HG03139 (cell line): ENCODE measurements around the gene GRID1.

ENCODE experiments used
- ATAC-seq: cut with Tn5 transposase; IDR thresholded peaks from one replicate; pipeline ENCODE4 v1.9.1; 2021; ENCODE audit not compliant: unreplicated experiment

Gene GRID1

DNA sequence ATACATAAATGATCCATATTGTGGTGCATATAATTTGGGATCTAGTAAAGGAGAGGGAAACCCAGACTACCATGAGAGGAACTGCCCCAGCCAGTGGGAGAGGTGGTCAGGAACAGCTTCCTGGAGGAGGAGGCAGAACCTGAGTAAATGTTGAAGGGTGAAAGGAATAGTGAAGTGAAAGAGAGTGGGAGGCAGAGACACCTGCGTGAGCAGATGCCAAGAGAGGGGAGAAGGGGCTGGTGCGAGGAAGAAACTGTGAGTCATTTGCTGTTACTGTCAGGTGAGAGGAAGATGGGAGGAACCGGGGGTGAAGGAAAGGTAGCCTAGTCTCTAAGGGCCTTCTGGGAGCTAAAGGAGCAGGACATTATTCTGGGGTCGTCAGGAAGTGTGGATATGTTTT is 294.8 kb downstream of the GRID1 start:
- no peak for ATAC-seq

DNA sequence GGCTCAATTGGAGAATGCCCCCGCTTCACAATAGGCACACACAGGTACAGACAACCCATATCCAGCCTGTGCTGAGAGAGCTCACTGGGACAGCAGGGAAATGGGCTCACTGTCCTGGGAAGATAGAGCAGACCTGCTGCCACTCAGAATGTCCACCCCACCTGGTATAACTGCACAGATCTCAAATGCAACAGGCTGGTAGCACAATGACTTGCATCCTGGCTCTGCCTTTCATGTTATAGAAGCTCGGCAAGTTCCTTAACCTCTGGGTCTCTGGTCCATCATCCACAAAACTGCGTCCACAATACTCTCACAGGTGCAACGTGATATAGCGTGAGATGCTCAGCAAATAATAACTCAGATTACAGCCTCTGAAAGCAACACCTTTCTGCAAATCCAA is 295.4 kb downstream of the GRID1 start:
- no peak for ATAC-seq

DNA sequence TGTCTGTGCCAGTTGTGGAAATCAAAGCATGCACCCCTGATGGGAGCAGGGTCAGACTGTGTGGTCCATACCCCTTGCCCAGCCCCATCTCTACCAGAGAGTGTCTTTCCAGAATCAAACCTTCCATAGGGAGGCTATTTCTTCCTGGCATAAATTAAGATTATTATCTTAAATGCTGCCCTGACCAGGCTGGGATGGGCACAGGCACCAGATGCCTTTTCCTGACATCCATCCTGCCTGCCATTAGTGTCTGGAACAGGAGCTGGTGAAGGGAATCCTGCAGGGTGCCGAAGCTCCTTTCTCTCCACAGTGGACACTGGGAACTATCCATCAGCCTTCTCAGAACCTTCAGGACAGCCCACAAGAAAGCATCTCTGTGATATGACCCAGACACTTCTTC is 296.3 kb downstream of the GRID1 start:
- no peak for ATAC-seq

DNA sequence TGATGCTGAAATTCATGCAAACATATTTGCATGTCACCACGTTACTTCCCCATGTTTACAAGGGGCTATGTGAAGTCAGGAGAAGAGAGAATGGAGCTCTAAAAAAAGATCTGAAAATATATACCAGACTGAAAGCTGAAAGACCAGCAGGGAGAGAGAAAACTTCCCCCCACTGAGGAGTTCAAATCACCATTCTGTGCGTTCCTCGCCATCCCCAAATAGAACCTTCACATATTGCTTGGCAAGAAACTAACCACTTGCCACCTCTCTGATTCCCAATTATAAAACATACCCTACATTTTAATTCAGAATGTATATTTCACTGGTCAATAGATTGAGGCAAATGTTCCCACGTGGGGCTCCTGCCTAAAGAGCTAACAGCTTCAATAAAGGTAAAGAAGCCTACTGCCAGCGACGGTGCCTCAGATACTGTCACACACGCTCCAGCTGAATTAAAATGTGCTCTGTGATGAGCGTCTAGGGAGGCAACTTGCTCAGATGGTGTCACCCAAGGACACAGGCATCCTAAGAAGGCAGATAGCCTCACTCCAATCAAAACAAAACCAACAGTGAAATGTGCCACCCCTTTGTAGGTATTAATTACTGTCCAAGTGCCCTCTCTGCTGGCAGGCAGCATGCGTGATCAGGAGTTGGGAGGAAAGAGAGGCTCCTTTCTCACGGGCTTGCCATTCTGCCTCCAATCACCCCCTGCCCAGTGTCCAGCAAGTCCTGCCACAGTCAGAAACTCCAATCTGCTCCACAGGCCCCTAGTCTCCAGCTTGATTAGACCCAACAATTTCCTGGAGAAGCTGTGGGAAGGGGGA is 298.2 kb downstream of the GRID1 start:
- ATAC-seq: no peak

DNA sequence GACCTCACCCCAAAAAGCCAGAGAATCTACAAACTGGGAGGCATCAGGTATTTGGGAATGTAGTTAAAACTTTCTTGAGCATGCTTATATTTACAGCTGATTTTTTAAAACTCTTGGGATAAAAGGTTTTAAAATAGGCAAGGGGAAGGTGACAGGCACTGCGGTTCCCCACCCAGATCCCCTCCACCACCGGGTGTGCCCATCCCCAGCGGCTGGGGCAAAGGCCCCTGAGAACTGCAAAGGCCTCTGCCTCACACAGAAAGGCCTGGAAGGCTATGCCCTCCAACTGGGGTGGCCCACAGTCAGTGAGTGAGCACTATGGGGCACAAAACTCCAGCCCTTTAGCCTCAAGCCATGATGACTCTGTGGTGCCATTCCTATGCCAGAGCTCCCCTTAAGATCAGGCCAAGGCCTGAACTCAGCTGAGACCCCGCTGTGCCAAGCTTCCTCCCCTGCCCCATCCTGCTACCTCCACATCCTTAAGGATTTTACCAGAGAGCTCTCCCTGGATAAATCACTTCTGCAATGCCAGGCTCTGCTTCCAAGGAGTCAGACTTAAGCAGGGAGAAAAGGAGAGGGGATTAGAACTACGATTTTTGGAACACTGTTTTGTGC is 299.1 kb downstream of the GRID1 start:
- no peak for ATAC-seq

DNA sequence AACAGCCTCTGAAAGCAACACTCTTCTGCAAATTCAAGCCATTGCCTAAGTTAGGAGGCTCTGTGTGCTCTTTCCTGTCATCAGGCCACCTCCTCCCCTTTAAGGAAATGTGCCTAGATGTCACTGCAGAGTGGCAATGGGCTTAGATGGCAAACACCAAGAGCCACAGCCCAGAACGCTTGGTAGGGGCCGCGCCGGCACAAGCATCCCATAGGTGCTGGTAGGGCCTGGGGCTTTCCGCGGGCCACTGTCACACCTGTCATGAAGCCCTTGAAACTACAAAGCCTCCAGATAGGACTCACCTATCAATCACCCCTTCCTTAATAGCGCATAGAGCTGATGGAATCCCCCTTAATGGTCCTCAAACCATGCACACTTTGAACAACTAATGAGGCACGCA is 299.9 kb downstream of the GRID1 start:
- ATAC-seq: no peak

DNA sequence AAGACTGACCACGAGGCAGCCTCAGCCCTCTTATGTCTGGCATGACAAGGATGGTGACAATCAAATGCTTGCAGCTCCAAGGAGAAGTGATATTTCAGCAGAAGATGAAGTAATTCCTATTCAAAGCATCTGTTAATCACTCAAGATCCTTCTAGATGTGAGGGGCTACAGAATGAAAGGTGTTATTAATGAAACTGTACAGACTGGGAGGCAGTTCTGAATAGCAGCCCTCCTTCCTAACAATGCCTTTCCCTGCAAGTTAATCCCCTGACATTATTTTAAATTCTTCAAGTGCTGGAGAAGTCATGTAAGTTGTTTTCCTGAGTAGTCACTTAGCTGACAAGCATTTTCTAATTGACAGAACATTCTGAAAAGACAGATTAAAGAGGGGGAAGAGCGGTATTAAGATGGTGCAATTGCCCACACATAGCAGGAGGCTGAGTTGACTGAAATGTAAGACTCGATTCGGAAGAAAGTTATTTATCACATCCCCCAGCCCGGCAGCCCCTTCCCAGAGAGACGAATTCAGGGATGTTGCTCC is 300.8 kb downstream of the GRID1 start:
- ATAC-seq: no peak

DNA sequence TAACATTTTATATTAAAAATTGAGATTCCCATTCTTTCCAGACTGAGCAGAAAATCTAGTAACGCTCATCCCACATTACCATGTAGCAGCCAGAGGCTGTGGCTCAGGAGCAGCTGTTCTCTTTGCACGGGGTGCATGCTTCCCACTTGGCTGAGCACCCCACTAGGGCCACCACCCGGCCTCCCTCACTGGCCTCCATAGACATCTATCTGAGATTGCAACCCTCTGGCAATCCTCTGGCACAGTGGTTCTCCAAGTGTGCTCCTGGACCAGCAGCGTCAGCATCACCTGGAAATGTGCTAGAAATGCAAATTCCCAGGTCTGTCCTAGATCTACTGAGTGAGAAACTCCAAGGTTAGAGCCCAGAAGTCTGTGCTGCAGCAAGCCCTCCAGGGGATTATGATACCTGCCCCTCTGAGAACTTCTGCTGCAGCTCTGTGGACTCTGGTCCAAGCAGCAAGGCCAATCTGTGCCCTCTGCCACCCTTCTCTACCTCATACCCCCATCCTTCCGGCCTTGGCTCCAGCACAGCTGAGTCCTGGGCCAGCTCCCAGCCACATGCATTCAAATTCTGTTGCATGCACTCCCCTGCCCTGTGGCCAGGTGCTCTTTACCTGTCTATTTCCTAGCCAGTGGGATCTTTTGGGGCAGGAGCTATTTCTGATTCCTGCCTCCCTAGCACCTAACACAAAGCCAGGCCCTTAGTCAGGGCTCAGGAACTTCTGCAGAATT is 301.5 kb downstream of the GRID1 start:
- ATAC-seq: no peak

DNA sequence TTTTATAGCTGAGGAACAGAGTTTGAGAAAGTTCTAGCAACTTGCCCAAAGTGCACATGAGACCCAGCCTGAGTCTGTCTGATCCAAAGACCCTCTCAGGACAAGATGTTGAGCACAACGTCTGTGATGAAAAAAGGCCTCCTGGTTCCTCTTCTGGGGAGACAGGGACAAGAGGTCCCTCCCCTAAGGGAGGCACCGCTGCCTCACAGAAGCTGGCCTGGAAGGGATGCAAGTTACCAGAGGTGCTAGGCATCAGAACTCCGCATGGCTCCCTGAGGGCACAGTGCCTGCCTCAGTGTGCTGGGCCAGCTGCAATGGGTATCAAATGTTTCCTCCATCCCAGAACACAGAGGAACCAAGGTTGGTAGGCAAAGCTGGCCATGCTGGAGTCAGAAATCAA is 302.4 kb downstream of the GRID1 start:
- no peak for ATAC-seq

DNA sequence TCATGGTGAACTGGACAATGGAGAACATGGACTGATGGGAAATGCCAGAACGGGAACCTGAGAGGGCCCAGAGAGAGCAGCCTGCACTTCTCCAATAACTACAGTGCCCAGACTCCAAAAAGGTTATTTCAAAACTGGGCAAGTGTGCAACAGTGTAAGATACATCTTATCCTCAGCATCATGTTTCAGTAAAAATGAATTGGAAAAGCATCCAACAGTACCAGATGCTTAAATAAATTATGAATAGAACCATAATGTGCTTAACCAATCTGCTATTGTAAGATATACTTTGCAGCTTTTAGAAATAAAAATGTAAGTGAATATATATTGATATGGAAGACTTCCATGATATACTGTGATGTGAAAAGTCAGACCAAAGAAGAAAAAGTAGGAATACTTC is 303.3 kb downstream of the GRID1 start:
- no peak for ATAC-seq

DNA sequence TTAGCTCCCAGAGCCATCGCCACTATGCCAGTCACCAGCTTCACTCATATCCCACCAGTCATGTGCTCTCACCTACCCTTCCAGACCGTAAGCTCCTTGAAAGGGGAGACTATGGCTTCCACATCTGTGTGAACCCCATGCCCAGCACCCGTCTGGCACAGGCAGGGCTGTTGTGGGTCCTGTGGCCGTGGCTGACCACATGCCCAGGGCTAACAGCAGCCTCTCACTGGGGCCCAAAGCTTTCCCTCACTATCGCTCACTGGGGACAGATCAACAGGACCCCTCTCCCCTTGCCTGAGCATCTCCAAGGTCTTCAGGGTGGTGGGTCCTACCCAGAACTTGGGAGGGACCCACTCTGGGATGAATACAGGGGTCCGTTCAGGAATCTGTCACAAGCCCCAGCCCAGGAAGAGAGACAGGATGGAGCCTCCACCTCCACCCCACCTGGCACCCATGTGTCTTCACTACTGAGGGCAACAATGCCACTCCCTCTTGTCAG is 303.9 kb downstream of the GRID1 start:
- no peak for ATAC-seq

DNA sequence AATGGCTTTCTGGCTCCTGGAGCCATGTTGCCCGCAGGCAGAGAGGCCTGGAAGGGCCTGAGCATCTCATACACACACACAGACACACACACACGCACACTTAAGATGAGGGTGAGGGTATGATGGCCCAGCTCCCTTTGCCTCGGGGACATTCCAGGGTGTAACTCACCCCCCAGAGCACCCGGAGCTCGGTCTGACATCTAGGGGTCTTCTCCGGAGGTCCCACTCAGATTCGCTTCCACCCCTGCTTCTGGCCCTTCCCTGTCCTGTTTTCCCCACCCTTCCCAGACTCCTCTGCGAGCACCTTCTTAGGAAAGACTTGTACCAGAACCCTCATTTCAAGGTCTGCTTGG is 304.4 kb downstream of the GRID1 start:
- ATAC-seq: no peak

DNA sequence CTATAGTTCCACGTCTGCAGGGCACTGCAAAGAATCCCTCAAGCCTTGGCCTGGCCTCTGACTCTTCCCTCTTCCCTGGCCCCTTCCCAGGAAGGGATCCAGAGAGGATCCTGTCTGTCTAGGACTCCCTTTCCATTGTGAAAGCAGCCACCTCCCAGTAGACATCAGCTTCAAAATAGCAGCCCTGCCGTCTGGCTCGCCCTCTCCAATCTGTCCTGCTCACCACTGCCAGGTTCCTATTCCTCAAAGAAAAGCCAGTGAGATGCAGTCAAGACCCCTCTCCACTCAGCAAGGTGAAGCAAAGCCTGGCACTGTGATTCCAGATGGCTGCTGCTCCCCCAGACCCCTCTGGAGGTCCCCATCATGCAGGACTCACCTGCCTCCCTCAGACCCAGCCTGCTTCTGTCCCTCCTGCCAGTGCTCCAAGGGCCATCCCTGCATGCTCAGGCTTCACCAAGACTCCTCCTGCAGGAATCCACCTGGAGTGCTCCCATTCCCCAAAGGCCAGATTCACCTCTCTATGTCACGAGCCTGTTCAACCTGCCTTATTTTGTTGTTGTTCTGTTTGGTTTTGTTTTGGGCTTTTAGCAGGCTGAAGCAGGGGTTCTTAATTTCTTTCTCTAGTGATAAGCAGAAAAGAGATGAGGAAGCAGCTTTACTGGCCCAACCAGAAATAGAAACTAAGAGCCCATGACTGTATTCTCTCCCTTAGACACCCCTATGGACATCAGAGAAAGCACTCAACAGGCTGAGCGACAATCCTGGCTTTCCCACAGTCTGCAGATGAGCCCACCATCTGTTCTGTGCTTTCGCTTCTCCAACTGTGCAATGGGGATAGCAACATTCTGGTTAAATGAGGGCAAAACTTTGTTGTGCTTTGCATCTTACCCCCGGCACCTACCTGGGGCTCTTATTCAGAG is 305.1 kb downstream of the GRID1 start:
- no peak for ATAC-seq

DNA sequence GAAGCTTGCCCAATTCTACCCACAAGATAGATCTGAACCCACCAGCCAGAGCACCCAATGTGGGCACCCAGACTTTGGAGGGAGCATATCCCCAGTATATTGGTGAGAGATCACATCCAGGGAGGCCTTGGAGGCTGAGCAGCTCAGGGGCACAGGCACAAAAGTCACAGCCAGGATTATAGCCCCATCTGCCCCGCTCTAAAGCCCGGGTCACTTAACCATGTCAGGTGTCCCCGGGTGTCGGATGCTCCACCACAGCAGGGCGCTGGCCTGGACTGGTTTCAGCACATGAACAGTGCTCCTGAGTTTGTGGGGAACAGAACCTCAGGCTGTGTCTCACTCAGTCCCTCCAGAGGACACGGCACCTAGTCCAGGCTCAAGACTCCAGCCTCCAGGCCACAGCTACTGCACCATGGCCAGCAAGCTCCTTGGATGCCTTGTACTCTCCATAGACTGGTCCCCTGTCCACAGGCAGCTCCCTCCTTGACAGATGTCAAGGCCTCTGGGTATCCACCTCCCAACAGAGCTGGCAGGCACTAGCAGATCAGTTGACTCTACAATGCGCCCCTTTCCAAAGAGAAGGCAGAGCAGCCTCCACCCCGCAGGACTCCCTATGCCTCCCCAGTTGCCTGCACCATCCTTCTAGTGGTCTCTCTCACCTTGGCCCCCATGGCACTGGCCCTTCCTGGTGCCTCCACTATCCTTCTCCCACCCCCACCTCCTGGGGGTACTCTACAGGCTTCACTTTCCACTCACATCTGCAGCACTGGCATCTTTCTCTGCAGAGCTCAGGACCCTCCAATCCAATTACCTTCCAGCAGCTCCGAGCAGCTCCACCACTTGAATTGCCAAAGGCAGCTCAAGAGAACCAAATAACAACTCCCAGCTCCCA is 306.0 kb downstream of the GRID1 start:
- ATAC-seq: no peak

DNA sequence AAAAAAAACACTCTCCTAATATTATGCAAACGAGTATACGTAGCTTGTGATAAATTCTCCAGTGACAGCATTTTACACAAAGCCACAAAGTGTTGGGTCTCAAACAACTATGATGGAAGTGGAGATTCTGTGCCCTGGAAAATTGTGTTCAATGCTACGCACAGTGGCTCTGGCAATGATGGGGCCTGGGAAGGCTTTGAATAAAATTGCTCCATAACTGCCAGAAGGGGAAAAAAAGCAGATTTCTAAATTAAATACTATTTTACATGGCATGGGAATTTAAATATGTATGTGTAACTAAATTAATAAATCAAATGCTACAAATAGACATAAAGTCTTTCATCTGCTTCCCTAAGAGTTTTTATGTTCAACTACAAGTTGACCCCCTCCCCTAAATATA is 306.7 kb downstream of the GRID1 start:
- ATAC-seq: no peak

DNA sequence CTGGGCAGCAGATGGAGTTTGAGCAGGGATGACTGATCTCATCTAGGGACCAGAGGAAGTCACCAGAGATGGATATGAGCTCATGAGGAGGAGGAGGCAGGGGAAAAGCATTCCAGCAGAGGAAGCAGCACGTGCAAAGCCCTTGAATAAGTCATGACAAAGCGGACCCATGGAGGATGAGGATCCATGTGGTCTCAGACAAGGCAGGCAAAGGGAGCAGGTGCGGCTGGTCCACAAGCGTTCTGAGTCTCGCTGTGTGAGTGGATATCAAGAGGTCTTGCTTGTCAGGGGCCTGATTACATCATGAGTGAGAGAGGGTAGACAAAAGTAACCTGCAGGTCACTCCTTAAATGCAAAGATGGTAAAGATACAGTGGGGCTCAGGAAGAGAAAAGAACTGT is 307.6 kb downstream of the GRID1 start:
- ATAC-seq: no peak

DNA sequence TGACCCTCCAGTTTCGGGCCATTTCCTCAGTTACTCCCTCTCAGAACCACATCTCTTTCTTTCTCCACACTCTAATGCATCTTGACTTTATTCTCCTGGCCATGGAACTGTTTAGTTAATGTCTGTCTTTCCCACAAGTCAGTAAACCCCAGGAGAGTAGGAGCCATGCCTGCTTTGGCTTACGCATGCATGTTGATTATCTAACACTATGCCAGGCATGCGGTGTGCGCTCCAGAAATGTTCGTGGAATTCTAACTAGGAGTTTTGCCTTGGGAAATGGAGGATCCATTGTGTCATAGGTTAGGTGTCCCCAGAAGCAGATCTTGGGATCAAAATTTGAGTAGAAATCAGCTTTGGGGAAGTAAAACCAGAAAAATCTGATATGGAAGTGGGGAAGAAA is 308.9 kb downstream of the GRID1 start:
- ATAC-seq: no peak

DNA sequence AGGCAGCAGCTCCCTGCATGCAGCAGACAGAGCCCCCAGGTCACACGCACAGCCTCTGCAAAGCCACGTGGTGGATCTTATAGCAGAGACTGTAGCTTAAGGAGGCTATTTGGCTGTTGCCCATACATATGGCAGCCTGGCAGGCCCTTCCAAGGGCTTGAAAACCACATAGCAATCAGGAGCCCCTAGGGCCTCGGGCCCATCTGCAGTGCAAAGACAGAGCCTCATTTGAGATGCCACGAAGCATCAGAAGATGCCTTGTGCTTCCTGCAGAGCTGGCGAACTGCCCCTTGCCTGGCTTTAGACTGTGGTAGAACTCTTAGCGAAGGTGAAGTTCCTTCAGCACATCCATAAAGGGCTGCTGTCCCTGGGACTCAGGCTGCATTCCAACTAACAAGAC is 309.9 kb downstream of the GRID1 start:
- no peak for ATAC-seq

DNA sequence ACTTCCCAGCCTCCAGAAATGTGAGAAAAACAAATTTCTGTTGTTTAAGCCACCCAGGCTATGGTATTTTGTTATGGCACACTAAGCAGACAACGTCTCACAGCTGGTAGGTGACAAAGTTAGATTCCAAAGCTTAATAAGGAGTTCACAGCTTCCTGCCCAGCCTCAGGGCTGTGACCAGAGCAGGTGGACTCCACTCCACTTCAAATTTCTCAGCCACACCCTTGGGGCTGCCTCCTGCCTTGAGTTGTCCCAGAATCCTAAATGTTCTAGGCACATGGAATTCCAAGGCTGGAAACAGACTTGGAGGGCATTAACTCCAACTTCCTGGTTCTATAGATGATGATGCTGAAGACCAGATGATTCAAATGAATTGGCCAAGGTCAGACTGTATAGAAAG is 310.7 kb downstream of the GRID1 start:
- no peak for ATAC-seq

DNA sequence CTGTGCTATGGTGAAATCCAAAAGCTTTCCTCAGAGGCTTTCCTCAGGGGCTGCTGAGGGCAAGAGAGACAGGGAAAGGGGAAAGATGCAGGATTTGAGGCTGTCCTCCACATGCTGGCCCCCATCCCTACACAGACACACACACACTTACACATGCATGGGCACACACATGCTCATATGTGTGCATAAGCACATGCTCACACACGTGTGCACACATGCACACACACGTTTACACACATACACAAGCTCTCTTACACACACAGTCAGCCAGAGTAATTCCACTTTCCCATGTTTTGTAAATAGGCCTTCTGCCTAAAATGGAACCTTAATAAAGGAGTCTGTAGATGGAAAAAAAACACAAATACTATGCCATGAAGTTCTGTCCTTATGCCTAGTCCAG is 312.9 kb downstream of the GRID1 start:
- no peak for ATAC-seq
